ENCODE measurements around the gene F2RL1.

F2RL1 gene

GRCh38 chr5:76841361-76841760, 22.5 kb downstream of the F2RL1 start:
- no peak for DNase-seq (ENCODE audit: low read depth, low spot score)
- ChIA-PET POLR2A (no interaction called here), CTCF (interaction anchor here (0.9 to 1.8 kb wide), 3 partner anchors 9 to 67 kb away, joined by 3 to 6 read pairs (median 3); partner anchors contain the start of gene S100Z)
- no peak for TF ChIP-seq CTCF (IDR thresholded peaks at IDR 0.05; ENCODE audit: insufficient read depth, low read length, missing control alignments)
- H3K4me3 ChIP-seq (ENCODE audit: low read depth, low read length), result no peak overlapping the region

GRCh38 chr5:76845890-76846289, 27.1 kb downstream of the F2RL1 start:
- ChIA-PET CTCF (interaction anchor here (1.3 kb wide), 1 partner anchor 185 kb away, joined by 3 read pairs; the partner anchor contains the start of gene AGGF1), POLR2A (no interaction called here)
- H3K4me3 ChIP-seq (ENCODE audit: low read depth, low read length), result no peak overlapping the region
- TF ChIP-seq CTCF (IDR thresholded peaks at IDR 0.05; ENCODE audit: insufficient read depth, low read length, missing control alignments), result no peak
- no peak for DNase-seq (ENCODE audit: low read depth, low spot score)

GRCh38 chr5:76849419-76850291, 30.8 kb downstream of the F2RL1 start, which contains the start of gene S100Z:
Gene S100Z (plus strand): TSS chr5:76850014. CDS start chr5:76875360, 25,346 bp downstream.
- POLR2A ChIA-PET, result no interaction called here
- CTCF ChIA-PET, result interaction anchor here (1.5 to 2.3 kb wide), 3 partner anchors 8 to 167 kb away, joined by 3 to 6 read pairs (median 5); no protein-coding TSS in a partner anchor
- no peak for TF ChIP-seq CTCF (IDR thresholded peaks at IDR 0.05; ENCODE audit: insufficient read depth, low read length, missing control alignments)
- no peak within 1 kb of the TSS for H3K4me3 ChIP-seq (ENCODE audit: low read depth, low read length)
- DNase-seq (ENCODE audit: low read depth, low spot score), result no peak

GRCh38 chr5:76850543-76851145, 31.8 kb downstream of the F2RL1 start:
- no peak overlapping the region for H3K4me3 ChIP-seq (ENCODE audit: low read depth, low read length)
- CTCF ChIA-PET, result interaction anchor here (1.5 kb wide), 2 partner anchors 9 to 166 kb away, joined by 3 to 5 read pairs; no protein-coding TSS in a partner anchor
- POLR2A ChIA-PET, result no interaction called here
- no peak for DNase-seq (ENCODE audit: low read depth, low spot score)
- TF ChIP-seq CTCF (IDR thresholded peaks at IDR 0.05; ENCODE audit: insufficient read depth, low read length, missing control alignments), result no peak

GRCh38 chr5:76851728-76852369, 33.0 kb downstream of the F2RL1 start:
- POLR2A ChIA-PET, result no interaction called here
- no peak for DNase-seq (ENCODE audit: low read depth, low spot score)
- H3K4me3 ChIP-seq (ENCODE audit: low read depth, low read length), result no peak overlapping the region
- no peak for TF ChIP-seq CTCF (IDR thresholded peaks at IDR 0.05; ENCODE audit: insufficient read depth, low read length, missing control alignments)
- CTCF ChIA-PET, result interaction anchor here (1.4 kb wide), 1 partner anchor 226 kb away, joined by 3 read pairs; no protein-coding TSS in a partner anchor

All from AG04449 (cell line).